ENCODE results near the gene CYP4A11.

- TF ChIP-seq CTCF (IDR thresholded peaks at IDR 0.05), result no peak
- TF ChIP-seq POLR2A (IDR thresholded peaks at IDR 0.05), result no peak
Observed at GRCh38 chr1:46900401-46900800, 40.9 kb downstream of the CYP4A11 start.
